ENCODE data around the gene CLTA.
A peak's percentile ranks its signal among the peaks of the same experiment; 100 is the strongest.
"Not testable (repeated sequence)": the region's sequence is repeated elsewhere in the genome, so short reads cannot be mapped to it uniquely, and the experiment has no call there.

The CLTA gene

DNA sequence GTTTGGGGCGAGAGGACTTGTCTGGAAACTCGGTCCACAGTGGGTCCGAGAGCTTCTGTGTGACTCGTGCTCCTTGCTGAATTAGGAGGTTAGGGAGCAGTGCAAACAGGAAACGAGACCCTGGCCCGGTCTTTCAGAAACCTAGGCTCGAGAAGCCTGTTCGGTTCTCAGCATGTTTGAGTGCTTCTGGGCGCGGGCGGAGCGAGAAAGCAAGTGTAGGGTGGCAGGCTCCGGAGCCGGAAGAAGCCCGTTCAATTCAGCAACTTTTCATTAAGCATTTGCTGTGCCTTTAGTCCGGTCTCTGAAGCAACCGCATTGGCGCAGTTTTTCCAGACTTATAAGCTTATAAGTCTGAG lies 547 bp downstream of the CLTA start:
- DNase-seq: no peak

DNA sequence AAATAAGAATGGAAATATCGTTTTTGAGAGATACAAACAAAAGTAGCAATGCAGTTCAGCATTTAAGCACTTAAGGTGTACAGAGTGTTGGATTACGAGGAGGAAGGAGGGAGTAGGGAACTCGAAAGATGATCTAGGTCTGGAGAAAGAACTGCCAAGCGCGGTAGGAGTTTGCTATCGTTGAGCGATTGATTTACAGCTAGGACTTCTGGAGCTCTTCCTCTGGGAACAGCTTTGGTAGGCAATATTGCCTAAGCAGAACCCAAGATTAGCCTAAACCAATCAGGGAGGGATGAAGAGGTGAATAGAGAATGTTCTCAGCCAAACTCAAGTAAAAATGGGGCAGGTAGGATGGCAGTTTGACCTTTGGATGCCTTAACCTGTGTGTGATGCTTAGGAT lies 965 bp downstream of the CLTA start:
- no peak for DNase-seq

DNA sequence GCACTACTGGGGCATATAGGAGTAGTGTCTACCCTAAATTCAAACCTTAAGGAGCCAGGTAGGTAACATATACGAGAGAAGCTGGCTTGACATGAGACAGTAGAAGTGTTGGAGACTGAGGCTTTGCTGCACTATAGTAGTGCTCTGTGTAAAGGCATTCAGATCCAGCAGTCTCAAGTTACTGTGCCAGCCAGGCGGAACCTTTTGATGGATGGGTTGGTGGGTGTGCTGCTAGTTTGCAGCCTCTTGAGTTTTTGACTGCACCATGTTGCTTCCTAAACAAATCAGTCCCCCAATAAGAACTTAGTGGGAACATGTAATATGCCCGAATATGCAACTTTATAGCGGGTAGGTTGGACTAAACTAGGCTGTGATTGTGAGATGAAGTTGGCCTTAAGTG lies 1.5 kb downstream of the CLTA start:
- DNase-seq: peak; percentile 39

DNA sequence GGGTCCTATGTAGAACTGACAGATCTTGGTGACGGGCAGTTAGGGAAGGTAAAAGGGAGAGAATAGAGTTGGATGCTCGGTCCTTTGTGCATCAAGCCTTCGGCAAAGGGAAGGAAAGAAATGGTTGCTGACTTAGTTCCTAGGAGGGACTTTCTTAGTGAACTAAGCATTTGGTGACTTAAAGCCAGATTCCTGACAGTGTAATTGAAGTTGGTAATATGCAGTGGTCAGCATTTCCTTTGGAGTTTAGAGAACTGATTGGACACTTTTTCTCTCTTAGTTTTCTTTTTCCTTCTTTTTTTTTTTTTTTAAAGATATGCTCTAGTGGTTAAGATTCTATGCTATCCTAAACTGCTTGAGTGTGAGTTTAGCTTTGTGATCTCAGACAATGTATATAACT lies 2.3 kb downstream of the CLTA start:
- DNase-seq: no peak

DNA sequence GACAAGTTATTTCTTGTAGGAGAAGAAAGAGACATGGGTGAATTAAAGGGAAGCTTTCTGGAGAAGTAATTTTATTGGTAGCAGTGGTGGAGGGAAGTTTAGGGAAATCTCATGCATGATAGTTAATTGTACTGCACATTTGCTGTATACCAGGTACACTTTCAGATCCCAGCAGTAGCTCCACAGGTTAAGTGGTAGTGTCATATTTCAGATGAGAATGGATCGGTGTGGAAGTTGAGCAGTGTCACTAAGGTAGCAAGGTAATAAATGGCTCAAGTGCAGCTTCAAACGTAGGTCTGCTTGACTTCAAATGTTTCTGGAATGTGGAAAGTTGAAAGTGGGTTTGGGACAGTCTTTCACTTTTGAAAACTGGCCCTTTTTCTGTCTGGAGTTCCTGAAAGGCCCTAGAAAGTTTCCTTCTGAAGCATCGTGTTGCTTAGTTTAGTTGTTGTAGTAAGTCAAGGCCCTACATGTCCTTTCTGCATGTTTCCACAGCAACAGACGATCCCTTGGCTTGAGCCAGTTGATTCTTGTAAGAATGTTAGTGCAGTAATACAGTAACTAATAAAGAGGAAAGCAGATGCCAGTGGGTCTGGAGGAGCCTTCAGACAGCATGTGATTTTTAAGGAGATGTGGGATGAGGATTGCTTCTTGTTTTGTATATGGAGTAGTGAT lies 3.7 kb downstream of the CLTA start:
- DNase-seq: peak; percentile 40

DNA sequence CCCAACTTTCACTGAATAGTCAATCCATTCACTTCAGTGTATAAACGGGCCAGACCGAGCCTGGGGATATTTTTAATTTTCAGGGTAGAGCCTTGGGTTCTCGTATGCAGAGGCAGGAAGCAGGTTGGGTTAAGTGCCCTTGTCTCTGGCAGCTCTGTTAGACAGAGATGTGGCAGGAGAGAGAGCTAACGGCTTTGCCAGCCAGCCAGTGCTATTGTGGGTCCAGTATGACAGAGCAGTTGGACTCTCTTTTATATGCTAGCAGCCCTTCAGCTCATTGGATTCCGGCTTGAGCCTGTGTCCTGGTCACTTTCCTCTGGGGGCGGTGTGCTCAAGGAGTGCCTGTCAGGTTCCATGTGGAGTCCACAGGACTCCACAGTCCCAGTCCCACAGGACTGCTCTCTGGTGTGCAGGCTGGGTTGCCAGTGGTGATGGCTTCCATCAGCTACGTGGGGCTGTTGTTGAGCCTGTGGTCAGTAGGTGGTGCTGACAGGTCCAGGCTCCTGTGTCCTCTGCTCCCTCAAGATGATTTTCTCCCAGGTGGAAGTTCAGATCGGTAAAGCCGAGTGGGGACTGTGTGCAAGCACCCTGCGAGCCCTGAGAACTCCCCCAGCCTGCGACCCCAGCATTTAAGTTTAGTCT lies 14.3 kb downstream of the CLTA start:
- no peak for DNase-seq

DNA sequence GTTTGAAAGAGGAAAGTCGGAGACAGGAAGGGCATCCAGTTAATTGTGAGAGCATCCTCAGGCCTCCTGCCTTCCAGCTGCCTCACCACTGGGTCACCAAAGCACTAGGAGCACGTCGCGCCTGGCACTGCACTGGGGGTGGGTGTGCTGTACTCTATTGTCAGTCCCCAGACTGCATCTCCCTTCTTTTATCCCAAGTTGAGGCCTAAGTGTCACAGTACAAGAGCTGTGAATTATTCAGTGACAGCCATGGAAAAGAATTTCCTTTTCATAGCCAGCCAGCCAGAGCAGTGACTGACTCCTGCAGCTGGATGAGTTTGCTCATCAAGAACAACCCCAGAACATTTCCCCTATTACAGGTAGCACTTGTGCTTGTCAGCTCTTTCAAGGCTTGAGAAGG lies 16.3 kb downstream of the CLTA start:
- peak; percentile 76 for DNase-seq

DNA sequence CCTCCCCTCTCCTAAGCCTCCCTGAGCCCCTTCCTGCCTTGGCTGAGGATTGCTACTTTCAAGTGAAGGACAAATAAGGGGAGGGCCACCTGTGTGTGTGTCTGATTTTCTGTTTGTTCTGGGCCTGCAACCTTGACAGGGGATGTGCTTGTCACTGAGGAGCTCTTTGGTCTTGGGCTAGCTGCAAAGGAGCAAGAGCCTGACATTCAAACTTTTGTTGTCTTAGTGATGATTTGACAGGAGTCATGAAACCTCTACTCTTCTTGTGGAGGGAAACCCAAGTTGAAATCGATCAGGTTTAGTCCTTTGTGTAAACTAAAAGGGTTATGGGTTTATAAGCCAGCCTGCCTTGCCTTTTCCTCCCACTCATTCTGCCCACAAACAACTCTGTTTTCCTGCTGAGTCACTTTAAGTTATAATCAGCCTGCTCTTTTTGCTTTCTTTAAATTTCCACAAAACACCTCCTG lies 16.9 kb downstream of the CLTA start:
- DNase-seq: peak; percentile 60

DNA sequence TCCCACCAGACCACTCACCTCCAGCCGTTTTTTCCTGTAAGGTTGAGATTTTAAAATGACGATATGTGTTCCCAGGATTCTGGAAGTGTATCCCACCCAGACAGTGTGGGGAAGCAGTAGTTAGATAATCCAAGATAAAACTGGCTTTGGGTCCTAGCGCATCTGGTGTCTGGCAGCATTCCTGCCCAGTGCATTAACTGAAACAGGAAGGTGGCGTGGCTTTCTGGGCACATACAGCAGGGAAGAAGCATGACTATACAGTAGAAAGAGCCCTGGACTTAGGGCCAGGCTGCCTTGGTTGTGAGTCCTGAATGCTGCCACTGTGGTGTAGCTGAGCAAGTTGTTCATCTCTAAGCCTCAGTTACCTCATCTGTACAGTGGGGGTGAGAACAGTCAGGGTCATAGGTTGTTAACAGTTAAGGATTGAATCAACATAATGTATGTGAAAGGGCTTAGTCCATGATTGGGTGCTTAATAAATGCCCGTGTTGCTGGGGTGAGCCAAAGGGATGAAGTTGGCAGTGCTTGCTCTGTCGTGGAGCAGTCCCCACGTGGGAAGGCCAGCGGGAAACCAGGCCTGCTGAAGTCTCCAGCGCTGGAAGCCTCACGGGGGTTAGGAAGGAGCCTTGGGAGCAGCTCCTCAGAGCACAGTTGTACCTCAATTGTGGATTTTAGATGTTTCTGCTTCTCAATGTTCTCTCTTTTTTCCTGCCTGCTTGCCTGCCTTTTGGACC lies 18.0 kb downstream of the CLTA start:
- DNase-seq: no peak

DNA sequence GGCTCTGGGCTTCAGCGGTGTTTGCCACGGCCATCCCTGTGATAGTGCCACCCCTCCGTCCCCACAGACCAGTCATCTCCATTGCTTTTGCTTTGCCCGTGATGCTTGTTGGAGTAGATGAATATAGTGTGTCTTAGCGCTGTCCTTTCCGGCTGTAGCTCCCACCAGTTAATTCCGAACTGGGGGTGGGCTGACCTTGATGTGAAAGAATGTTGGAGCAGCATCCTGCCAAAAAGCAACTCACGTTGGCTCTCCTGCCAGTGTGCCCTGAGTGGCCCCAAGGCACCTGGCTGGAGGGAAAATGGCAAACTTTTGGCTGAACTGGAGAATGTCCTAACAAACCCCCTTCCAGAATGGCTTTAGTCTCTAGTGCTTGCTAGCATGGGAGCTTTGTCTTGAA lies 20.0 kb downstream of the CLTA start:
- no peak for DNase-seq

DNA sequence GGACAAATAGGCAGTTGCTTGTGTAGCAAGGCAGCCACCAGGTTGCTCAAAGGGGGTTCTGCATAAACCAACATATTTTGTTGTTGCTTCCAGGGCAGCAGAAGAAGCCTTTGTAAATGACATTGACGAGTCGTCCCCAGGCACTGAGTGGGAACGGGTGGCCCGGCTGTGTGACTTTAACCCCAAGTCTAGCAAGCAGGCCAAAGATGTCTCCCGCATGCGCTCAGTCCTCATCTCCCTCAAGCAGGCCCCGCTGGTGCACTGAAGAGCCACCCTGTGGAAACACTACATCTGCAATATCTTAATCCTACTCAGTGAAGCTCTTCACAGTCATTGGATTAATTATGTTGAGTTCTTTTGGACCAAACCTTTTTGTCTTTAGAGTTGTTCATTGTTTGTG lies 20.8 kb downstream of the CLTA start:
- DNase-seq: no peak

DNA sequence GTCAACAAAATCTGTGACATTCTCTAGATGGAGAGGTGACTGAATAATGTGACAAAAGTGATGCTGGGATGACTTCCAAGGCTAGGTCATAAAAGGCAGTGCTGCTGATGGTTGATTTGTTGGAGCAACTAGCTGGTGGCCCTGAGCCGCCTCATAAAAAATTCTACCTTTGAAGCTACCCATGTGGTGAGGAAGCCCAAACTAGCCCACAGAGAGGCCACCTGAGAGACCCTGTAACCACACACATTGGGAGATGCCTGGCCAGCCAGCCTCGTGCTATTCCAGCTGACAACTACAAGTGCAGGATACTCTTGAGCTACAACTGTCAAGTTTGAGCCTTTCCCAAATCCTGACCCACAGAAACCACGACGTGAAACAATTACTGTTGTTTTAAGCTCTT lies 22.7 kb downstream of the CLTA start:
- DNase-seq: no peak

DNA sequence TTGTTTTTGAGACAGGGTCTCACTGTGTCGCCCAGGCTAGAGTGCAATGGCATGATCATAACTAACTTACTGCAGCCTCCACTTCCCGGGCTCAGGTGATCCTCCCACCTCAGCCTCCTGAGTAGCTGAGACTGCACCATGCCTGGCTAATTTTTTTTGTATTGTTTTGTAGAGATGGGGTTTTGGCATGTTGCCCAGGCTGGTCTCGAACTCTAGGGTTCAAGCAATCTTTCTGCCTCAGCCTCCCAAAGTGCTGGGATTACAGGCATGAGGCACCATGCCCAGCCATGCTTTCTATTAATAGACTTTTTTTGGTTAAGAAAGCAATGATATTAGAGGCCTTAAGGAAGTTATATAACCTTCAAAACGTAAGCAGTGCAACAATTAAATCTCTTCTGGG lies 23.3 kb downstream of the CLTA start:
- no peak for DNase-seq

DNA sequence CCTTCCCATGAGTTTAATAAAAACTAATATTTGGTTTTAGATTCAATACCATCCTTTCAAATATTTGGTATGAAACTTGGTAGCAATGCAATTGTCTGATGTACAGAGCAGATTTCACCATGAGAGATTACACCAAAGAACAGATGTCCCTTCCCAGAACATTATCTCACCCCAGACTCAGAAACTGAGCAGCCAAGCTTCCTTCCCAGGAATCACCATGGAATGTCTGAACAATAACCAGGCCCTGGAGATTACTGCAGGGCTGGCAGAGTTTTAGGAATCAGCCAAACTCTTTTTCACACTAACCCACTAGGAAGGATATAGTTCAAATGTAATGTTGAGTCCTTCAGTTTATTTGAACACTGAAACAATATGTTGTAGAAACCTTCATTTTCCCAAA lies 23.9 kb downstream of the CLTA start:
- no peak for DNase-seq

DNA sequence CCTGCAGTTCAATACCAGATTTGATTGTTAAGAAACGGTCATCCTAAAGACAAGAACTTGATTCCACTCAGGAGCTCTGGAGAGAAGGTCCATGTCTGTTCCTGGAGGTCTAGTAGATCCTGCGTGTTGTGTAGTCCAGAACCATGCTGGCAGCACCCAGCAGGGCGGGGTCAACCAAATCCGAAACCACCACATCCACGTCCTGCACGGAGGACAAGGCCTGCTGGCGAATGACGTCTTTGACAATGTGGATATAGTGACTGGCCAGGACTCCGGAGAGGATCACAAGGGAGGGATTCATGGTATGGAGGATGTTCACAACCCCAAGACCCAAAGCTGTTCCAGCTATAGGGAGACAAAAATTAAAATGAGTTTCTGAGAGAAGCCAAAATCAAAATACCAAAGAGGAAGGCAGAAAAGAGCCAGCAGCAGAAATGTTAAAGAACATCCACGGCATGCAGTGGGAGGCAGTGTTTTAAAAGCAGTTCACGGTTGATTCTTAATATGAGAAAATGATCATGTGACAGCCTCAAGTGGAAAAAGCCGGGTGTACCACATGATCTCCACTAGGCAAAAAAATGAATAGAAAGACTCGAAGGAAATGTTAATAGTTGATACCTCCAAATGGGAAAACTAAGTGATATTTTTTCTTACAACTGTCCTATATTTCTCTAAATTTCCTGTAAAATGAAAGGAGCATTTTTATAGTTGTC lies 26.7 kb downstream of the CLTA start:
- DNase-seq: peak; percentile 28

DNA sequence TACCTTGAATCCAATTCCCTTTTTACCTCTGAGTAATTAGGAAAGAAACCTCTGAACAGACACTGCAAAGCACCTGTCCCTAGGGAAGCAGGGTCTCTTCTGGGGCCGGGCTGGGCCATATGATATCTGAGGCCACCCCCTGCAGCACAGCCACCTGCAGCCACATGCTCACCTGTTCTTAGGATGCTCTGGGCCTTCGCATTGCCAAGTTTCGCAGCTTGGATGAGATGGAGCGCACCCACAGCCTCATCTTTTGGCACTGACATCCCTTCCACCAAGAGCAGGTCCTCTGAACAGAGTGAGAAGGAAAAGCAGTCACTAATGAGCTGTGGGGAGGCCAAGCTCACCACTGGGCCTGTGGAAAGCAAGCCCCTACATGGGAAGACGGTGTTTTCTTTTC lies 27.3 kb downstream of the CLTA start:
- DNase-seq: no peak

DNA sequence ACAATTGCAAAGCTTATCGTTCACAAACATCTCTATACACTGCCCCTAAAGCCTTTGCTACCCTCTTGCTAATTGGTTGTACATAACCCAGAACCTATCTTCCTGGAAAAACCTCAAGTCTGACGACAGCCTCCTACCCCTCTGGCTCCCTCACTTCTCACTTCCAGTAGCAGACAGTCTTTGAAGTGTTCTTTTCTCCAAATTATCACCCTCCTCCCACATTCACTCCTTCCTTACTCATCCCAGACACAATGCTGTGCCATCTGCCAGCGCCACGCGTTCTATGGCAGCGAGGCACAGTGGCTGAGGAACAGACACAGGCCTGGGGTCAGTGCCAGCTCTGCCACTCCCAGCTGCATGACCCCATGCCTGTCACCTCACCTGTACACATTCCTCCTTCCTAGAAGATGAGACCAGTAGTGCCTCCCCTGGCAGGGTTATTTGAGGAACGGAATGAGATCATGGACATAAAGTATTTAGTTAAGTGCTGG lies 27.7 kb downstream of the CLTA start:
- DNase-seq: peak; percentile 87

DNA sequence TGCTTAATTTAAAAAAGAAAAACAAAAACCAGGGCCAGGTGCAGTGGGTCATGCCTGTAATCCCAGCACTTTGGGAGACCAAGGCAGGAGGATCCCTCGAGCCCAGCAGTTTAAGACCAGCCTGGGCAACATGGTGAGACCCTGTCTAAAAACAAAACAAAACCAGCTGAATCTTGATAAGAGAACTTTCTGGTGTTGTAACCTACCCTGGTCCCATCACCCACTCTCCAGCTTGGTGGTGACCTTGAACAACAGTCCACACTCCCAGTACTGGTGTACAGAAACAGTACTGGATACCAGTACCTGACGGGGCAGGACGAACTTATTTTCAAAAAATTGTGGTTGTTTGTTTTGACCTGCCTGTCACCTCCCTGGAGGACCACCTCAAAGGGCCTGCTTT lies 30.9 kb downstream of the CLTA start:
- no peak for DNase-seq

DNA sequence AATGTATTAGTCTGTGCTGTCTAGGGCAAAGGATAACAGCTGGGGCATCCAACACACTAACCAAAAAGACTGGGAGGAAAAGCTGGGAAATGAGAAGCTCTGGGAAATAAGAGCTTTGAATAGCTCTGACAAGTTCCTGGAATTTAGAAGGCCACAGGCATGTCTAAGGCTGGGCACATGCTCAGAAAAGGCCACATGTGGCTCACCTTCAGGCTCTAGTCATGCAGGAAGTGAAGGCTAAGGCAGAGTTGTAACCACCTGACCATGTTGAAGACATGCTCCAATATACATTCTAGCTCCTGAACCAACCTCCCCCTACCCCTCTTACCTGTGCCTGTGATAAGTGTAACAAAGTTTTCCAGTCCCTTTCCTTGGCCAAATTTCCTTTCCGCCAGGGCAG lies 31.7 kb downstream of the CLTA start:
- no peak for DNase-seq

DNA sequence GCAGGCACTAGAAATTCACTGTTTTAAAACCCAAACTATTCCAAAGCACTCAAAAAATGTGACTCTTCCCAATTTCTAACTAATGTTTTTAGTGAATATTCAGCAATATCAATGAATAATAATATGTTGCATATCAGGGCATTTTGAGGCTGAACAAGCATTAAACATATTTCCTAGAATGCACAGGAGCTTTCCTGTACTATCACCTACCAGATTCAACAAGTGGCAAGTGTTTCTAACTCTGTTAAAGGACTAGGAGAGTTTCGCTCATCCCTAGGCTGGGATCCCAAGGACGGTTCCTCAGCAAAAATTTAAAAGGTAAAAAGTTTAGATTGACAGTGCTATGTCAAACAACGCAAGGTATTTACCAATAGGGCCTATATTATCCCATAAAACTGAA lies 46.5 kb downstream of the CLTA start:
- no peak for DNase-seq

DNA sequence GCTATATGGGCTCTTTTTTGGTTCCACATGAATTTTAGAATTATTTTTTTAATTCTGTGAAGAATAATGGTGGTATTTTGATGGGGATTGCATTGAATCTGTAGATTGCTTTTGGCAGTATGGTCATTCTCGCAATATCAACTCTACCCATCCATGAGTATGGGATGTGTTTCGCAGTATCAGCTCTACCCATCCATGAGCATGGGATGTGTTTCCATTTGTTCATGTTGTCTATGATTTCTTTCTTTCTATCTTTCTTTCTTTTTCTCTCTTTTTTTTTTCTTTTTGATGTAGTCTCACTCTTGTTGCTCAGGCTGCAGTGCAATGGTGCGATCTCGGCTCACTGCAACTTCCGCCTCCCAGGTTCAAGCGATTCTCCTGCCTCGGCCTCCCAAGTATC lies 48.5 kb downstream of the CLTA start:
- not testable (repeated sequence) for DNase-seq

DNA sequence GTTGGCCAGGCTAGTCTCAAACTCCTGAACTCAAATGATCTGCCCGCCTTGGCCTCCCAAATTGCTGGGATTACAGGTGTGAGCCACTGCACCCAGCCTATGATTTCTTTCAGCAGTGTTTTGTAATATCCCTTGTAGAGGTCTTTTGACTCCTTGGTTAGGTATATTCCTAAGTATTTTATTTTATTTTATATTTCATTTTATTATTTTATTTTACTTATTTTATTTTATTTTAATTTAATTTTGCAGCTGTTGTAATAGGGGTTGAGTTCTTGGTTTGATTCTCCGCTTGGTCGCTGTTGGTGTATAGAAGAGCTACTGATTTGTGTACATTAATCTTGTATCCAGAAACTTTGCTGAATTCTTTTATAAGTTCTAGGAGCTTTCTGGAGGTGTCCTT lies 49.0 kb downstream of the CLTA start:
- DNase-seq: not testable (repeated sequence)

DNA sequence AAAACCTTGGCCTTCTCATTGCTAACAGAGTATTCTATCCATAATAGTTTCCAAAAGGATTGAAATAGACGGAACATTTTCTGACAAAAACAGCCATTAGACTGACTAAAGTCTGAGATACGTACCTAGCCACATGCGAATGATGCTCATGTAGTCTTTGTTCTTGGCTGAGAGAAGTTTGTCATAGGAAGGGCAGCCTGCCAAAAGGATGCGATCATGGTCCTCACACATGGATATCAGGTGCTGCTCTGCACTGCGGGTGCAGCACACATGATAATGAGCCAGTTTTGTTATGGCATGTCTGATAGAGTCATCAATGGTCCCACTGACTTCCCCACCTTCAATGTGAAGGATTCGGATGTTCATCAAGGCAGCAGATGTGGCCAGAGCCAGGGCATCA lies 55.2 kb downstream of the CLTA start:
- no peak for DNase-seq

DNA sequence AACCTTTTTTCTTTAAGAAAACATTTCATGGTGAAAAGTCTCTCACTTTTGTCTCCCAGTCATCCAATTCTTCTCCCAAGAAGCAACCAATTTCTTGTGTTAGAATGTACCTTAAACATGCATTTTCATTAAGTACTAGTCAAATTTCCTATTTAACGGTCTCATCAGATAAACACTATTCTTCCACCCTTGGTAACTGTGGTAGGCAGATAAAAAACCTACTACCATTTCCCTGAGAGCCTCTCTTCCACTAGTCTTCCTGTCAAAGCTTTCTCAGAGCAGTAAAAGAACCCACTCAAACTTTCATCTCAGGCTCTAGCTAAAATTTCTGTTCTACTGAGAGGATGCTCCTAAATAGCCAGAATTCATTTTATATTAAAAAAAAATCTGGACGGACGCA lies 56.6 kb downstream of the CLTA start:
- DNase-seq: no peak

Data from kidney glomerular epithelial cell (primary cell).